ENCODE data around the gene KCNAB1.

The KCNAB1 gene

DNA sequence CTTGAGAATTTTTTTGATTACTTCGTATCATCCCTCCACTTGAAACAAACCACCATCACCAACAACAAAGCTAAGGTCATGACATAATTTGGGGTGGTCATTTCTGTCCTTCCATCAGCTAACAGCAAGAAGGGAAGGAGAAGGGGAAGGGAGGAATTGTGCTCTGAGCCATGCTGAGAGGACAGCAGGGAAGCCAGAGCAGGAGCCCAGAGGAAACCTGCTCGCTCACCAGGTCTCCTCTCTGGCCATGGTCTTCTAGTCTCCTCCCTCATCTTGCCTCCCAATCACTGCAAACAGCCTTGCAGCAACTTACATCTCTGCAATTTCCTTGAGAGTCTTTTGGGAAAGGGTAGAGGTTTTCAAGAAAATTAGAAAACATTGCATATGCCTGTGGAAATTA, 237.9 kb downstream of the KCNAB1 start:
- in situ Hi-C loops (cut with MboI; ENCODE audit: low sequenced_read_pairs) = no loop called here

DNA sequence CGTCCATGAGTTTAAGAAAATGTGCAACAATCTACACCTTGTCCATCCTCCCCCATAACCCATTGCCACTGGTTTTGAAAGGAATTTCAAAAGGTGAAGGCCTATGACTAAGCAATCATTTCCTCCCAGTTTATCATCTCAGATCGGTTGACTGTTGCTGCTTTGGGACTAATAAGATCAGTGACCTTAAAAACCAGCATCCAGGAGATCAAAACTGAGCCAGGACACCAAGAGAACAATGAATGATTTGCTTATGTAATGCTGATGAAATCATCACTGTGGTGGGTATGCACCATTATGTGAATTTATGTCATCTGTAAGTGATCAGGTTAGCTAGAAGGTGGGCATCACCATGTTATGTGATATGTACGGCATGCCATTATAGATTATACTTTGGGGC, 239.0 kb downstream of the KCNAB1 start:
- in situ Hi-C loops (cut with MboI; ENCODE audit: low sequenced_read_pairs) = no loop called here

GRCh38 chr3:156360083-156360482, 239.7 kb downstream of the KCNAB1 start:
- in situ Hi-C loops (cut with MboI; ENCODE audit: low sequenced_read_pairs) = no loop called here

GRCh38 chr3:156360963-156361362, 240.6 kb downstream of the KCNAB1 start:
- in situ Hi-C loops (cut with MboI; ENCODE audit: low sequenced_read_pairs) = no loop called here

DNA sequence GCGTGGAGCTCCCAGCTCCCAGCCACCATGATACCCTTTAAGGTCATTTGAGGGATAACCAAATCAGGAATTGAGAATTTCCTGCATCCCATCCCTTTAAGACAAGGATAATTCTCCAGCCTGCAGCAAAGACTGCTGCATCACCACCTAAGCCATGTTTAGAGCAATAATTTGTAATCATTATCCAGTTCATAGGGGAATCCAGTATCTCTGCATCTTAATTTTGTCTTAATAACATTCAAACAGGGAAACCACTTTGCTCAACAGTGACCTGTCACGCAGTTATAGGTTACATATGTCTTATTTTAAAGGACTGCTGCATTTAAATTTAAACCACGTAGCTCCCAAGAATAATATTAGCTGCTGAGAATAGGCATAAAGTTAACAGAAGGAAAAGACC, 246.2 kb downstream of the KCNAB1 start:
- in situ Hi-C loops (cut with MboI; ENCODE audit: low sequenced_read_pairs) = no loop called here

- in situ Hi-C loops (cut with MboI; ENCODE audit: low sequenced_read_pairs) = no loop called here
Observed at GRCh38 chr3:156368189-156368588, 247.8 kb downstream of the KCNAB1 start.

DNA sequence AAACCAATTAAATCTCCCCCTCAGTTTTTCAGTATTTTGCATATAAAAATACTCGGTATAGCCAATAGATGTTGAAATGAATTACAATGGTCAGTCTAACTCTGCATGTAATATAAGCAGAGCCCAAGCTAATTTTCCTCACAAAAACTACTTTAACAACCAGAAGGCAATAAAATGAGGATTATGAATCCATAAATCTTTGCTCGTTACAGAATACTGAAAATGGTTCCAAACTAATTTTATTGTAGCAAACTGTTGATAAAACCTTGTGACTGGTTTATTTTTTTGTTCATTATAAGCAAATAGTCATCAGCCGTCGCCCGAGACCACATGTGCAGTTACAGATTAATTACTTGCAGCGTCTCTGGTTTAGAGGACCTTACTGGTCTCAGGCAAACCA, 251.3 kb downstream of the KCNAB1 start:
- in situ Hi-C loops (cut with MboI; ENCODE audit: low sequenced_read_pairs) = no loop called here

DNA sequence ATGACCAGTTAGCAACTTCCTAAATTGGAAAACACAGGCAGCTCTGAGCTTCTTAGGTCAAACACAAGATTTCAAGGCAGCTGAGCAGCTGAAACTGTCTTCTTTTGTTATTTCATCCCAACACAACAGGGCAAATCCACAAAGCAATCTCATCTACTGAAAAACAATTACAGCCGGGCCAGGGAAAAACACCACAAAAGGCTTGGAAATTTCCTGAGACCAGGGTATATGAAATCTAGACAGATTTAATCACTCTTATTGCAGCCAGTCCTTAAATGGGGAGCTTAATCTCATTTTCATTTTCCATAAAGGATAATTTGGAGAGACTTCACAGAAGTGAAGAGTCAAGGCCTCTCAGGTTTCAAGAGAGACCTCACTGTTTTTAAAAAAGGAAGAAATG, 252.7 kb downstream of the KCNAB1 start:
- in situ Hi-C loops (cut with MboI; ENCODE audit: low sequenced_read_pairs) = no loop called here

DNA sequence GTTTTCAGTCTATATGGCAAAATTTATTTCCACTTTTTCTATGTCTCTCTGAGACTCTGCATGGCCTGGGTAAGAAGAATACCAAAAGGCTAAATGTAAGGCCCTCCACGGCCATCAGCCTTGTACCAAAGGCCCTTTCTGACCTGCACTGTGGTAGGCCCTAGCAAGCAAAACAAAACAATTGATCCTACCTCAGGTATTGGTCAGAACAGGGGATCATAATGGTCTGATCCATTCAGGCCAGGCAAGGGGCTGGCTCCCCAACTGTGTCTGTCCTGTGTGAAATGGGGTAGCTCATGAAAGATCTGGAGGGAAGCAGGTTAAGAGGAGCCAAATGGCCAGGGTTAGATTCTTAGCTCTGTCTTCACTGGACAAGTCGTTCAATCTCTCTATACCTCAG, 253.3 kb downstream of the KCNAB1 start:
- in situ Hi-C loops (cut with MboI; ENCODE audit: low sequenced_read_pairs) = no loop called here

GRCh38 chr3:156376199-156376598, 255.8 kb downstream of the KCNAB1 start:
- in situ Hi-C loops (cut with MboI; ENCODE audit: low sequenced_read_pairs) = no loop called here

GRCh38 chr3:156377266-156377665, 256.9 kb downstream of the KCNAB1 start:
- in situ Hi-C loops (cut with MboI; ENCODE audit: low sequenced_read_pairs) = no loop called here

DNA sequence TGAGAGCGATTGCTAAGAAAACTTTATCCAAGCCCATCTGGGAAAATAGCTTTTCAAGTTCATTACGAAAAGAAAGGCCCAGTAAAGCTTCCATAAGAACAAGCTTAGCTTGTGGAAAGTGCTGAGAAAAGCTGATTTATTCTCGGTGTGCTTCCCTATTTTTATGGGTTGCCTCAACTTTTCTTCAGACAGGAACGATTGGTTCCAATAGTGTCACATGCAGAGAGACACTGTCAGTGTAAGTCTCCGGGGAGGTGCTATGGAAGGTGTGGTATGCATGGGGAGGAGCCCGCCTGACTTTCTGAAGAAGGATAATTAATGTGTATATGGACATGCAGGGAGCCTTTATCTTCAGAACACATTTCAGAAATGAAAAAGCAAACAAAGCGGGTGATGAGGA, 257.3 kb downstream of the KCNAB1 start:
- in situ Hi-C loops (cut with MboI; ENCODE audit: low sequenced_read_pairs) = no loop called here

DNA sequence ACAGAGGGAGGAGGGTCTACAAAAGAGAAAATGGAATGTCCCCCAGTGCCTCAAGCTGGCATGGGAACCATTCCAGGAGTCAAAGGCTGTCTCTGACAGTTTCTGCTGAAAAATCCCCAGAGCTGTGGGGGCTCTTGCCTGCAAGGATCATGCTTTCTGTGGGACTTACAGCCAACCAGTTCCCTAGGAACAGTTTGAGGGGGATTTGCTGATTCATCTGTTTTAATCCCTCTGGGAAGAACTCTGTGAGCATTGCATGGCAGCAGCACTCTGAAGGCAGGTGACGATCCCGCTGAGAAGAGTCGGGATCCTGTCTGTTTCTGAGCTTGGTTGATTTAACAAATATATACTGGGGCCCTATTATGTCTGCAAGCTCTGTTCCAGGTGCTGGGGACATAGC, 258.5 kb downstream of the KCNAB1 start:
- in situ Hi-C loops (cut with MboI; ENCODE audit: low sequenced_read_pairs) = no loop called here

GRCh38 chr3:156379327-156379726, 258.9 kb downstream of the KCNAB1 start:
- in situ Hi-C loops (cut with MboI; ENCODE audit: low sequenced_read_pairs) = no loop called here

GRCh38 chr3:156381253-156381652, 260.9 kb downstream of the KCNAB1 start:
- in situ Hi-C loops (cut with MboI; ENCODE audit: low sequenced_read_pairs) = no loop called here

- in situ Hi-C loops (cut with MboI; ENCODE audit: low sequenced_read_pairs) = no loop called here
Observed at GRCh38 chr3:156382458-156383346, 262.3 kb downstream of the KCNAB1 start.

GRCh38 chr3:156383441-156384025, 263.2 kb downstream of the KCNAB1 start:
- in situ Hi-C loops (cut with MboI; ENCODE audit: low sequenced_read_pairs) = no loop called here

GRCh38 chr3:156388497-156389448, 268.4 kb downstream of the KCNAB1 start:
- in situ Hi-C loops (cut with MboI; ENCODE audit: low sequenced_read_pairs) = no loop called here

DNA sequence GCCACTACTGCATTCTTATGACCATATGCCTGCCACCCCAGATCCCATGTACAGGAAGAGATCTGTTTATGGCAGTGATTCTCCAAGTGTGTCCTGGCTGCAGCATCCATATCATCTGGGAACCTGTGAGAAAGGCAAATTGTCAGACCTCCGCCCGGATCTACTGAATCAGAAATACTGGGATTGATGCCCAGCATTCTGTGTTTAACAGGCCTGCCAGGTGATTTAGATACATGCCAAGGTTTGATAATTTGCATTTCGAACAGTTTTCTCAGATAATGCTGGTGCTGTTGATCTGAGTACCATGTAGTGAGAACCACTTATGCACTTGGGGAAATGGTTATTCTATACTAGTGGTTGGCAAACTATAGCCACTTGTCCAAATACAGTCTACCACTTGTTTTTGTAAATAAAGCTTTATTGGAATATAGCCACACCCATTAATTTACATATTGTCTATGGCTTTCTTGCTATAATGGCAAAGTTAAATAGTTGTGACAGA, 269.1 kb downstream of the KCNAB1 start:
- in situ Hi-C loops (cut with MboI; ENCODE audit: low sequenced_read_pairs) = no loop called here

GRCh38 chr3:156390846-156391245, 270.5 kb downstream of the KCNAB1 start:
- in situ Hi-C loops (cut with MboI; ENCODE audit: low sequenced_read_pairs) = no loop called here

All from hTERT RPE-1 (cell line).